Retinal pigment epithelial cell (primary cell): Measurements from ENCODE around the gene CDH16.

ENCODE experiments used
- DNase-seq: peaks from one replicate; pipeline ENCODE4 v3.0.0-alpha.2; 2010; ENCODE audit warnings: low read depth
- H3K4me3 ChIP-seq: 2 replicates; pipeline ENCODE4 v1.5.1; 2011; ENCODE audit warnings: mild to moderate bottlenecking, low read length, control low read depth, moderate library complexity
- TF ChIP-seq, protein P1 (sequence below): conservative IDR thresholded peaks from 2 replicates; pipeline ENCODE4 v1.5.1; 2011; ENCODE audit warnings: low read depth, low read length, control low read depth, inconsistent platforms

The CDH16 gene

DNA sequence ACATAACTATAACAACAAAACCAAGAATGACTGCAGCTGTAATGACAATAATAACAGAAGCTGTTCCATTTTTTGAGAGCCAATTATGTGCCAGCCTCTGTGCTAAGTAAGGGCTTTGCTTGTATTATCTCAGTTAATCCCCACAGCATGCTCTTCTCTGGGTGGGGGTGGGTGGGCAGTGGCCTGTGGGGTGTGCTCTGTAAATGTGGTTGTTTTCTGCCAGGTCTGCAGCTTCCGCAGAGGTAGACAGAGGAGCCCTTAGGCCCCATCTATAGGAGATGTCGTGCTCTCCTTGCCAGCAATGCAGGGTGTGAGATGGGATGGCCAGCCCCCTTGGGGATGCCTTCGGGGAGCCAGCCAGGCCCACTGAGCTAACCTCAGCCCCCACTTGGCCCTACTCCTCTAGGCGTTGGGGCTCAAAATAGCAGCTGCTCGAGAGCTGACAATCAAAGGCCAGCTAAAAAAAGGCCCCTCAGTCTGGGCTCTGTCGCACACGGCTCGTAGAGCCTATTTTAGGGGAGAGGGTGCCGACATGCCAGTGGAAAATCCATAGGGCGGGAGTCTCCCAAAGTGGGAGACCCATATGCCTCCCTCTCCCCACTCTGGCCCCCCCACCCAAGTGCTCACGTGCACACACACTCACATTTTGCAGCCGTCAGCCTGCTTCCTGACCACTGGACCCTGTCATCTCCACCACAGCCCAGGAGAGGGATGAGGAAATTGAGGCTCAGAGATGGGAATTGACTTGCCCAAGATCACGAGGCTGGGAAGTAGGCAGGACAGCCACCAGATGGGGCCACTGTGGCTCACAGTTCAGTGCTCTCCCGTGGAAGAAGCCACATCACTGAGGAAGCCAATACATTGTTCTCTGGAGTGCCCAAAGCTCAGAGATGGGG is 15.8 kb downstream of the CDH16 start:
- DNase-seq: no peak
- TF ChIP-seq, protein P1, sequence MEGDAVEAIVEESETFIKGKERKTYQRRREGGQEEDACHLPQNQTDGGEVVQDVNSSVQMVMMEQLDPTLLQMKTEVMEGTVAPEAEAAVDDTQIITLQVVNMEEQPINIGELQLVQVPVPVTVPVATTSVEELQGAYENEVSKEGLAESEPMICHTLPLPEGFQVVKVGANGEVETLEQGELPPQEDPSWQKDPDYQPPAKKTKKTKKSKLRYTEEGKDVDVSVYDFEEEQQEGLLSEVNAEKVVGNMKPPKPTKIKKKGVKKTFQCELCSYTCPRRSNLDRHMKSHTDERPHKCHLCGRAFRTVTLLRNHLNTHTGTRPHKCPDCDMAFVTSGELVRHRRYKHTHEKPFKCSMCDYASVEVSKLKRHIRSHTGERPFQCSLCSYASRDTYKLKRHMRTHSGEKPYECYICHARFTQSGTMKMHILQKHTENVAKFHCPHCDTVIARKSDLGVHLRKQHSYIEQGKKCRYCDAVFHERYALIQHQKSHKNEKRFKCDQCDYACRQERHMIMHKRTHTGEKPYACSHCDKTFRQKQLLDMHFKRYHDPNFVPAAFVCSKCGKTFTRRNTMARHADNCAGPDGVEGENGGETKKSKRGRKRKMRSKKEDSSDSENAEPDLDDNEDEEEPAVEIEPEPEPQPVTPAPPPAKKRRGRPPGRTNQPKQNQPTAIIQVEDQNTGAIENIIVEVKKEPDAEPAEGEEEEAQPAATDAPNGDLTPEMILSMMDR: no peak

DNA sequence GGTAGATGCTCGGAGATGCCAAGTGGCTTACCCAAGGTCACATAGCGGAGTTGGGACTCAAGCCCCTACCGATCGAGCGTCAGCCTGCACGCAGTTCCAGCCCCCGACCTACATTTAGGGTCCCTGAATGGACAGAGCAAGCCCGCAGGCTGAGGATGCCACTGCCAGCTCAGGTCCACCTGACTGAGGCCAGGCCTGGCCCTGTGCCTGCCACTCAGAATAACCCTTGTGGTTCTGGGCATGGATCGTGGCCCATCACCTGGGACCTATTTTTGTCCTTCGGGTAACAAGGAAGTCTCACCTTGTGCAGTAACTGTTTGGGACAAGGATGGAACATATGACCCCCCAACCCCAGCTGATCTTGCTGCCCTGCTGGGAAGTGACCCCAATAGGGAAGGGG is 17.1 kb downstream of the CDH16 start:
- H3K4me3 ChIP-seq: no peak overlapping the region
- DNase-seq: no peak
- TF ChIP-seq, protein P1: no peak

More for the DNA sequence above, 15.8 kb downstream of the CDH16 start:
- no peak overlapping the region for H3K4me3 ChIP-seq

DNA sequence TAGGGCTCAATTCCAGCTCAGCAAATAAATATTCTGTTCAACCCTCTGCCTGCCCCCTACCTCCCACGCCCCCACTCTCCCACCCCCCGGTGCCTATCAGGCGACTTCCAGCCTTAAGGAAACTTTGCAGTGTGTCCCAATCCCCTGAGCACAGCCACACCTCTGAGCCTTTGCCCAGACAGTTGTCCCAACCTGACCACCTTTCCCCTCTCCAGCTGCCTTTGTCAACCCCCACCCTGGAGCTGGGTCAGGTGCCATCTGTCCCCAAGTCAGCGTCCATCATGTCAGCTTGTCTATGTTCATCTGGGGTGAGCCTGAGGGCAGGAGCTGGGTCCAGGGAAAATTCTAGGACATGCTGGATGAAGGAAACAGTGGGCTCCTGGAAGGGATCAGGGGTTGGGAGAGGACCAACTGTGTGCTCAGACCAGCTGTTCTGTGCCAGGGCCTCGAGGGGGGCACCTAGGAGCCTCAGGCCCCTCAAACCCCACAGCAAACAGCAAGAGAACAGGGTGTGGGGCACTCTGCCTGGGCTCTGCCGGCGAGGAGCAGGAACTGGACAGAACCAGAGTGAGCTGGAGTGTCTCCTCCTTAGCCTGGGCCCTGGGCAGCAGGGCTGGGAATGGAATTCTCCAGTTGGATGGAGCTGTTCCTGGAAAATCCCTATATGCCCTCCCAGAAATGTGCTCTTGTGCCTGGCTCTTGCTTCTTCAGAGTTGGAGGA is 17.8 kb downstream of the CDH16 start:
- DNase-seq: no peak
- TF ChIP-seq, protein P1: no peak
- no peak overlapping the region for H3K4me3 ChIP-seq

DNA sequence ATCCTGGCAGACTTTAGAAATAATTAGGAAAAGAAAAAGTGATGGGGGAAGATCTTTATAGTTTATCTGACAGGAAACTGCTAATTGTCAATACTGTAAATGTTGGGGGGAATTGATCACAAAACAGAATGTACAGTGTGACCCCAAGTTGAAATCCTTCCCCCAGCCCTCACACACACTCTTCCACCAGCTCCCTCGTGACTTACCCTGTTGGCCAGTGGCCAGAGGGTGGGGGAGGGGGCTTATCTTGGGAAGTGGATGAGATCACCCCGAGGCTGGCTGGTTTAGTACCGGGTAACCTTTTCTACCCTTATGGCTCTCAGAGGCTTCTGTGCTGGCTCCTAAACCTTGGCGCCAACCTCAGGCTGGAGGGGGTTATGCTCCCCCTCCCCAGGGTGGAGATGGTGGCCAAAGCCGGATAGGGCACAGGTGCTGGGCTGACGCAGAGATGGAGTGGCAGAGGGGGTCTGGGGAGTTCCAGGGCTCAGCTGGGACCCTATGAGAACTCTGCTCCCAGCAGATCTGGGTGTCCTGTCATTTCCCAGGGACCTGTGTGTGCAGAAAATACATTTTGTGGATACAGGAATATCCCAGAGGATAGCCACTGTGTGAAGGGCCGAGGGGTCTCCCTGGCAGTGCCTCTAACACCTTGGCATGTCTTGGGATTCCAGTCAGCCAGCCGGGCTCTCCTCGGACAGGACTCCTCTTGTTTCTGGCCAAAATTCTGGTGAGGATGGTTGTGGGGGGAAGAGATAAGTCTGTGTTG is 18.6 kb downstream of the CDH16 start:
- no peak overlapping the region for H3K4me3 ChIP-seq
- no peak for DNase-seq
- TF ChIP-seq, protein P1: no peak

DNA sequence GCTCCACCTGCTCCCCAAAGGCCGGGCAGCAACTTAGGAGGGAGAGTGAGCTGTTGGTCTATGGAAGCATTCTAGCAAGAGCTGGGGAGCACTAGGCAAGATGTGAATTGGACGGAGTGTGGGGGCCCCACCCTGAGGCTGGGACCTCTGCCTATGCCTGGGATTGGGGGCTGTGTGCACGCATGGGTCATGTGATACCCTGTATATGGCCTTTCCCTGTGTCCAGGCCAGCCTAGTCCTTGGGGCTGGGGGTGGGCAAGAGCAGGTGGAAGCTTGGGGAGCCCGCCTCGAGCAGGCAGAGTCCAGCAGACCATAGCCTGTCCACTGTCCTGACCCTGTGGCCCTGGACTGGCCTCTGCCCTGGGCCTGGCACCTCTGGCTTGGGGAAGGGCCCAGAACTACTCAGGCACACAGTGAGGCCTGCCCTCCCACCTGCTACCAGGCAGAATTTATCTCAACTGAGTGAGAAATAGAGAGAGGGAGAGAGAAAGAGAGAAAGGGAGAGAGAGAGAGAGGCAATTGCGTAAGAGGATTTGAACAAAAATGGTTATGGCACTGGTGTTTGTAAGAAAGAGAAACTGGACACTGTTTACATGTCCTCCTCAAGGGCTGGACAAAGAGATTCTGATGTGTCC is 19.3 kb downstream of the CDH16 start:
- no peak overlapping the region for H3K4me3 ChIP-seq
- TF ChIP-seq, protein P1: no peak
- DNase-seq: no peak

DNA sequence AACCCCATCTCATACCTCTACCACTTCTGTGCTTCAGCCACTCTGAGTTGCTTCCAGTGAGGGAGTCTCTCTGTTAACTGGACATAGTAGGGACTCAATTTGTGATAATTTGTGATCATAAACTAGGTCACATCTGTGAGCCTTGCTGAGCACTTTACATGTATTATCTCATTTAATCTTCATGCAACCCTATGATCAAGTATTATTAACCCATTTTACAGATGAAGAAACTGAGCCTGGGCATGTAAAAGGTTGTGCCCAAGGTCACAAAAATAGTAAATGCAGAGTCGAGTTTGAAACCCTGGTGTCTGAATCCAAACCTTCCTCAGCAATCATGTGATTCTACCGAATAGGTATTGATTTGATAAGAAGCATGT is 19.8 kb downstream of the CDH16 start:
- H3K4me3 ChIP-seq: no peak overlapping the region
- TF ChIP-seq, protein P1: no peak
- no peak for DNase-seq
